Keratinocyte (primary cell): ENCODE data around the gene ST6GAL1. TPM values are rescaled to one million over a fixed set of nuclear protein-coding genes. Genes with fewer than 3 reads are reported as not detected.

ENCODE experiments used
- DNase-seq: peaks from one replicate; pipeline ENCODE4 v3.0.0-alpha.2; 2011; ENCODE audit warnings: low read depth, missing footprints, low spot score
- FAIRE-seq: peaks from 2 replicates; lab custom pipeline; 2011; peaks lifted over from hg19 to GRCh38; lab: Jason Lieb, UNC
- H2AFZ ChIP-seq: 2 replicates; pipeline ENCODE4 v1.6.0; 2012; ENCODE audit warnings: low read length, control low read depth, inconsistent platforms; ENCODE audit not compliant: control insufficient read depth
- H3K27ac ChIP-seq: 2 replicates; pipeline ENCODE4 v1.5.1; 2011; ENCODE audit warnings: low read length; ENCODE audit not compliant: control insufficient read depth, insufficient read depth
- H3K27me3 ChIP-seq: 3 replicates; pipeline ENCODE4 v1.6.0; 2011; ENCODE audit warnings: low read length; ENCODE audit not compliant: control insufficient read depth, insufficient read depth; ENCODE audit errors: extremely low read depth
- H3K36me3 ChIP-seq, 2 experiments: 2 replicates in 1 of 2; 3 replicates in 1 of 2; pipeline ENCODE4 v1.5.1; 2011; ENCODE audit warnings: low read length in 2 of 2, mild to moderate bottlenecking in 1 of 2; ENCODE audit not compliant: control insufficient read depth in 2 of 2, insufficient read depth in 2 of 2; ENCODE audit errors: extremely low read depth in 1 of 2
- H3K4me1 ChIP-seq: 3 replicates; pipeline ENCODE4 v1.5.1; 2011; ENCODE audit warnings: low read length; ENCODE audit not compliant: control insufficient read depth, insufficient read depth; ENCODE audit errors: extremely low read depth
- H3K4me2 ChIP-seq: 3 replicates; pipeline ENCODE4 v1.6.0; 2011; ENCODE audit warnings: low read depth, low read length; ENCODE audit not compliant: control insufficient read depth, insufficient read depth; ENCODE audit errors: extremely low read depth
- H3K4me3 ChIP-seq, 3 experiments: fragments of 200-600 bp in 1 of 3; sonication (generic) in 1 of 3; 2 replicates in 2 of 3; 3 replicates in 1 of 3; pipeline ENCODE4 v1.5.1; 2011 to 2016; ENCODE audit warnings: low read length in 3 of 3, mild to moderate bottlenecking in 3 of 3, control low read depth in 2 of 3, inconsistent platforms in 1 of 3, low read depth in 1 of 3, mixed read lengths in 1 of 3, mixed run types in 1 of 3, moderate library complexity in 1 of 3; ENCODE audit not compliant: control insufficient read depth in 2 of 3, insufficient read depth in 2 of 3; ENCODE audit errors: extremely low read depth in 1 of 3
- H3K79me2 ChIP-seq: 2 replicates; pipeline ENCODE4 v1.6.0; 2012; ENCODE audit warnings: low read length; ENCODE audit not compliant: control insufficient read depth, insufficient read depth
- H3K9ac ChIP-seq: 3 replicates; pipeline ENCODE4 v1.6.0; 2011; ENCODE audit warnings: low read length; ENCODE audit not compliant: control insufficient read depth, insufficient read depth; ENCODE audit errors: extremely low read depth
- H3K9me1 ChIP-seq: 3 replicates; pipeline ENCODE4 v1.6.0; 2011; ENCODE audit warnings: low read length; ENCODE audit not compliant: control insufficient read depth, insufficient read depth; ENCODE audit errors: extremely low read depth
- H3K9me3 ChIP-seq: 2 replicates; pipeline ENCODE4 v1.5.1; 2012; ENCODE audit warnings: low read depth, low read length; ENCODE audit not compliant: control insufficient read depth
- H4K20me1 ChIP-seq: 3 replicates; pipeline ENCODE4 v1.6.0; 2011; ENCODE audit warnings: low read length; ENCODE audit not compliant: control insufficient read depth, insufficient read depth; ENCODE audit errors: extremely low read depth
- CTCF ChIP-seq, 3 experiments: IDR thresholded peaks in 1 of 3; conservative IDR thresholded peaks in 1 of 3; optimal IDR thresholded peaks in 1 of 3; 2 replicates in 2 of 3; 3 replicates in 1 of 3; pipeline versions ENCODE3 to v1.5.1; 2011; ENCODE audit warnings: low read length in 3 of 3, mild to moderate bottlenecking in 3 of 3, moderate library complexity in 2 of 3, control low read depth in 1 of 3, inconsistent platforms in 1 of 3; ENCODE audit not compliant: insufficient read depth in 2 of 3; ENCODE audit errors: extremely low read depth in 1 of 3
- EZH2 ChIP-seq: IDR thresholded peaks from one replicate; pipeline ENCODE4 v1.6.1; 2012; ENCODE audit warnings: inconsistent platforms, mild to moderate bottlenecking, low read length, moderate library complexity
- dilution Hi-C: fragments of 300-500 bp; cut with MboI; formaldehyde crosslinking; loops from one replicate; pipeline ENCODE4 v1.7.0; 2020; ENCODE audit warnings: low sequenced_read_pairs; ENCODE audit not compliant: extremely low pct_ligation_motif_present
- polyA plus RNA-seq, 5 experiments: library from polyadenylated mRNA; depleted of rRNA in 3 of 5; stranded (reverse) in 3 of 5; stranded (forward) in 1 of 5; unstranded in 1 of 5; fragments of >200 nt; gene quantifications; 1 replicate in 1 of 5; 2 replicates in 3 of 5; 3 replicates in 1 of 5; pipeline versions ENCODE4 v1.2.1 to v1.2.3, GENCODE V29; 2011 to 2012; ENCODE audit warnings: missing spikeins in 2 of 5, low read depth in 1 of 5, low replicate concordance in 1 of 5

ST6GAL1 gene
- polyA plus RNA-seq, 1 donor (not counting 4 experiments of a cell fraction or from before 2014, with no cell fraction given) = 7.5 TPM

- TF ChIP-seq CTCF (optimal IDR thresholded peaks at IDR 0.05 in 1 of 3, IDR thresholded peaks at IDR 0.05 in 1 of 3, conservative IDR thresholded peaks at IDR 0.05 in 1 of 3; ENCODE audit: extremely low read depth in 1 of 3, insufficient read depth in 2 of 3, low read length in 3 of 3) (no peak), EZH2 (no peak)
- no peak overlapping the region for H3K9ac ChIP-seq
- H4K20me1 ChIP-seq = no peaks in the 10 kb centered on the region
- no peaks in the 10 kb centered on the region for H3K4me1 ChIP-seq
- H3K9me1 ChIP-seq = no peaks in the 10 kb centered on the region
- H3K4me3 ChIP-seq = no peak overlapping the region
- no peaks in the 10 kb centered on the region for H3K36me3 ChIP-seq
- FAIRE-seq = no peak
- H3K9me3 ChIP-seq = no peaks in the 10 kb centered on the region
- dilution Hi-C loops = no loop called here
- no peaks in the 10 kb centered on the region for H3K27me3 ChIP-seq
- H3K4me2 ChIP-seq = no peak overlapping the region
- no peaks in the 10 kb centered on the region for H3K79me2 ChIP-seq
- H3K27ac ChIP-seq = no peak overlapping the region
- DNase-seq = no peak
- no peak overlapping the region for H2AFZ ChIP-seq
Observed at GRCh38 chr3:186973702-186974101, 43.4 kb downstream of the ST6GAL1 start.

- no peak for FAIRE-seq
- no peak overlapping the region for H3K4me2 ChIP-seq
- no peaks in the 10 kb centered on the region for H3K9me3 ChIP-seq
- no peak overlapping the region for H3K9ac ChIP-seq
- no peak overlapping the region for H2AFZ ChIP-seq
- no peaks in the 10 kb centered on the region for H3K27me3 ChIP-seq
- no peak overlapping the region for H3K27ac ChIP-seq
- no peaks in the 10 kb centered on the region for H3K9me1 ChIP-seq
- H4K20me1 ChIP-seq = no peaks in the 10 kb centered on the region
- H3K36me3 ChIP-seq = no peaks in the 10 kb centered on the region
- dilution Hi-C loops = no loop called here
- H3K79me2 ChIP-seq = no peaks in the 10 kb centered on the region
- no peak overlapping the region for H3K4me3 ChIP-seq
- DNase-seq = no peak
- H3K4me1 ChIP-seq = peaks cover 5% of the 10 kb centered on the region
- TF ChIP-seq EZH2 (no peak), CTCF (optimal IDR thresholded peaks at IDR 0.05 in 1 of 3, IDR thresholded peaks at IDR 0.05 in 1 of 3, conservative IDR thresholded peaks at IDR 0.05 in 1 of 3; ENCODE audit: extremely low read depth in 1 of 3, insufficient read depth in 2 of 3, low read length in 3 of 3) (no peak)
Observed at GRCh38 chr3:186974824-186975313, 44.5 kb downstream of the ST6GAL1 start.
